ENCODE data around the gene PA2G4. TPM values are rescaled to one million over a fixed set of nuclear protein-coding genes. Genes with fewer than 3 reads are reported as not detected.
A peak's percentile ranks its signal among the peaks of the same experiment; 100 is the strongest.

PA2G4 gene
- total and polyA plus RNA-seq, 10 of the 15 experiments (the other 5 are each of a cell fraction or from before 2014, with no cell fraction given), result 148 to 514 (median 406) TPM

DNA sequence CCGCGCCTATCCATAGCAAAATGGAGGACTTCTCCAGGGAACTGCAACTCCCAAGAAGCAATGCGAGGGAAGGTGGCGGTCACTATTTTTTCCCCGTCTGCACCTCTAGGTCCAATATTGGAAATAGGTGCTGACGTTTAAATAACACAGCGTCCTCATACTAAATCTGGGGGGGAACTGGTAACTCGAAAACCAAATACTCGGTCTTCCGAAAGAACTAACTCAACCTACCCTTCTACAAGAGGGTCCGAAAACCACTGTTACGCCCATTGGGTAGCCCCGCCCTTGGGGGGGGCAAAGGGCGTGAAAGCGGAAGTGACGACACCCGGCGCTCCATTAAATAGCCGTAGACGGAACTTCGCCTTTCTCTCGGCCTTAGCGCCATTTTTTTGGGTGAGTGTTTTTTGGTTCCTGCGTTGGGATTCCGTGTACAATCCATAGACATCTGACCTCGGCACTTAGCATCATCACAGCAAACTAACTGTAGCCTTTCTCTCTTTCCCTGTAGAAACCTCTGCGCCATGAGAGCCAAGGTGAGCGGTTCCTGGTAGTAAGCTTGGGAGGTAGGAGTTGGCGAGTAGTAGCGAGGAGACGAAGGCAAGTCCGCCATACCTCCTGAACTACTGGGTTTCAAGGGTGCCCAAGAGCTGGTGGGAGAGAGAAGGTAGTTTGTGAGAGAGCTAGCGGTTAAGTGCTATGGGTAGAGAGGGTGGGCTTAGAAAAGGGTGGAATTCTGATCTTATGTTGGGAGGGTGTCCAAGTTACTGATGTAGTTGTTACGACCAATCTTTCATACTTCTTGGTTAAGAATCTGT is 12.1 kb downstream of the PA2G4 start, which contains the start of gene RPL41 (continued):
- TF ChIP-seq PML (IDR thresholded peaks at IDR 0.05; ENCODE audit: low read length) (peak; percentile 100), CBX5 (IDR thresholded peaks at IDR 0.05; ENCODE audit: low read depth) (peak; percentile 14; the same call in 1 of the 2 replicates), JUND (IDR thresholded peaks at IDR 0.05; ENCODE audit: low read depth, low read length) (no peak), ASH2L (IDR thresholded peaks at IDR 0.05; ENCODE audit: borderline replicate concordance, low read depth) (0 out of 2 replicates have a peak, but pooled peaks have one; percentile 75), SRF (IDR thresholded peaks at IDR 0.05; ENCODE audit: low read depth in 2 of 2, low read length in 2 of 2) (peak in 1 of 2 experiments; percentile 41; a peak in 1 of 4 replicates), POLR2AphosphoS5 (IDR thresholded peaks at IDR 0.05; ENCODE audit: low read length) (peak; percentile 100), NFYA (IDR thresholded peaks at IDR 0.05; ENCODE audit: borderline replicate concordance, low read depth, low read length) (no peak), PAX8 (IDR thresholded peaks at IDR 0.05) (peak; percentile 96), ATF7 (IDR thresholded peaks at IDR 0.05; ENCODE audit: low read depth) (peak; percentile 85), GATAD2B (conservative IDR thresholded peaks at IDR 0.05; ENCODE audit: low read depth) (peak; percentile 50; the same call in 1 of the 2 replicates), ZNF24 (IDR thresholded peaks at IDR 0.05) (0 out of 2 replicates have a peak, but pooled peaks have one; percentile 33), HDGF (IDR thresholded peaks at IDR 0.05) (no peak; the same call in 1 of the 2 replicates), NR2C1 (IDR thresholded peaks at IDR 0.05) (peak; percentile 94), KLF5 (IDR thresholded peaks at IDR 0.05; ENCODE audit: partially characterized antibody) (peak; percentile 86), EP300 (IDR thresholded peaks at IDR 0.05; ENCODE audit: borderline replicate concordance in 1 of 2, control insufficient read depth in 1 of 2, low read depth in 2 of 2, low read length in 2 of 2) (no peak), ZNF274 (IDR thresholded peaks at IDR 0.05; ENCODE audit: insufficient read depth, insufficient read length) (no peak), GABPA (IDR thresholded peaks at IDR 0.05; ENCODE audit: low read depth) (peak; percentile 90), BACH1 (IDR thresholded peaks at IDR 0.05; ENCODE audit: borderline replicate concordance) (peak; percentile 68)
- TF ChIP-seq, protein P1, sequence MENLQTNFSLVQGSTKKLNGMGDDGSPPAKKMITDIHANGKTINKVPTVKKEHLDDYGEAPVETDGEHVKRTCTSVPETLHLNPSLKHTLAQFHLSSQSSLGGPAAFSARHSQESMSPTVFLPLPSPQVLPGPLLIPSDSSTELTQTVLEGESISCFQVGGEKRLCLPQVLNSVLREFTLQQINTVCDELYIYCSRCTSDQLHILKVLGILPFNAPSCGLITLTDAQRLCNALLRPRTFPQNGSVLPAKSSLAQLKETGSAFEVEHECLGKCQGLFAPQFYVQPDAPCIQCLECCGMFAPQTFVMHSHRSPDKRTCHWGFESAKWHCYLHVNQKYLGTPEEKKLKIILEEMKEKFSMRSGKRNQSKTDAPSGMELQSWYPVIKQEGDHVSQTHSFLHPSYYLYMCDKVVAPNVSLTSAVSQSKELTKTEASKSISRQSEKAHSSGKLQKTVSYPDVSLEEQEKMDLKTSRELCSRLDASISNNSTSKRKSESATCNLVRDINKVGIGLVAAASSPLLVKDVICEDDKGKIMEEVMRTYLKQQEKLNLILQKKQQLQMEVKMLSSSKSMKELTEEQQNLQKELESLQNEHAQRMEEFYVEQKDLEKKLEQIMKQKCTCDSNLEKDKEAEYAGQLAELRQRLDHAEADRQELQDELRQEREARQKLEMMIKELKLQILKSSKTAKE (IDR thresholded peaks at IDR 0.05; ENCODE audit: low read depth, poor library complexity, severe bottlenecking), result peak; percentile 68
- TF ChIP-seq, protein P2, sequence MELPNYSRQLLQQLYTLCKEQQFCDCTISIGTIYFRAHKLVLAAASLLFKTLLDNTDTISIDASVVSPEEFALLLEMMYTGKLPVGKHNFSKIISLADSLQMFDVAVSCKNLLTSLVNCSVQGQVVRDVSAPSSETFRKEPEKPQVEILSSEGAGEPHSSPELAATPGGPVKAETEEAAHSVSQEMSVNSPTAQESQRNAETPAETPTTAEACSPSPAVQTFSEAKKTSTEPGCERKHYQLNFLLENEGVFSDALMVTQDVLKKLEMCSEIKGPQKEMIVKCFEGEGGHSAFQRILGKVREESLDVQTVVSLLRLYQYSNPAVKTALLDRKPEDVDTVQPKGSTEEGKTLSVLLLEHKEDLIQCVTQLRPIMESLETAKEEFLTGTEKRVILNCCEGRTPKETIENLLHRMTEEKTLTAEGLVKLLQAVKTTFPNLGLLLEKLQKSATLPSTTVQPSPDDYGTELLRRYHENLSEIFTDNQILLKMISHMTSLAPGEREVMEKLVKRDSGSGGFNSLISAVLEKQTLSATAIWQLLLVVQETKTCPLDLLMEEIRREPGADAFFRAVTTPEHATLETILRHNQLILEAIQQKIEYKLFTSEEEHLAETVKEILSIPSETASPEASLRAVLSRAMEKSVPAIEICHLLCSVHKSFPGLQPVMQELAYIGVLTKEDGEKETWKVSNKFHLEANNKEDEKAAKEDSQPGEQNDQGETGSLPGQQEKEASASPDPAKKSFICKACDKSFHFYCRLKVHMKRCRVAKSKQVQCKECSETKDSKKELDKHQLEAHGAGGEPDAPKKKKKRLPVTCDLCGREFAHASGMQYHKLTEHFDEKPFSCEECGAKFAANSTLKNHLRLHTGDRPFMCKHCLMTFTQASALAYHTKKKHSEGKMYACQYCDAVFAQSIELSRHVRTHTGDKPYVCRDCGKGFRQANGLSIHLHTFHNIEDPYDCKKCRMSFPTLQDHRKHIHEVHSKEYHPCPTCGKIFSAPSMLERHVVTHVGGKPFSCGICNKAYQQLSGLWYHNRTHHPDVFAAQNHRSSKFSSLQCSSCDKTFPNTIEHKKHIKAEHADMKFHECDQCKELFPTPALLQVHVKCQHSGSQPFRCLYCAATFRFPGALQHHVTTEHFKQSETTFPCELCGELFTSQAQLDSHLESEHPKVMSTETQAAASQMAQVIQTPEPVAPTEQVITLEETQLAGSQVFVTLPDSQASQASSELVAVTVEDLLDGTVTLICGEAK (IDR thresholded peaks at IDR 0.05; ENCODE audit: borderline replicate concordance), result peak; percentile 94
- TF ChIP-seq, protein P3, sequence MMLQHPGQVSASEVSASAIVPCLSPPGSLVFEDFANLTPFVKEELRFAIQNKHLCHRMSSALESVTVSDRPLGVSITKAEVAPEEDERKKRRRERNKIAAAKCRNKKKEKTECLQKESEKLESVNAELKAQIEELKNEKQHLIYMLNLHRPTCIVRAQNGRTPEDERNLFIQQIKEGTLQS (IDR thresholded peaks at IDR 0.05; ENCODE audit: borderline replicate concordance, extremely low read depth, low read depth, low read length), result no peak
- TF ChIP-seq, protein P4, sequence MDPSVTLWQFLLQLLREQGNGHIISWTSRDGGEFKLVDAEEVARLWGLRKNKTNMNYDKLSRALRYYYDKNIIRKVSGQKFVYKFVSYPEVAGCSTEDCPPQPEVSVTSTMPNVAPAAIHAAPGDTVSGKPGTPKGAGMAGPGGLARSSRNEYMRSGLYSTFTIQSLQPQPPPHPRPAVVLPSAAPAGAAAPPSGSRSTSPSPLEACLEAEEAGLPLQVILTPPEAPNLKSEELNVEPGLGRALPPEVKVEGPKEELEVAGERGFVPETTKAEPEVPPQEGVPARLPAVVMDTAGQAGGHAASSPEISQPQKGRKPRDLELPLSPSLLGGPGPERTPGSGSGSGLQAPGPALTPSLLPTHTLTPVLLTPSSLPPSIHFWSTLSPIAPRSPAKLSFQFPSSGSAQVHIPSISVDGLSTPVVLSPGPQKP (IDR thresholded peaks at IDR 0.05; ENCODE audit: low read depth, low read length), result peak; percentile 62
